Ovary (tissue), 3 donors: ENCODE data around the gene HOXB9.

Experiments used
- POLR2A ChIP-seq: fragments of 450-650 bp; IDR thresholded peaks from one replicate; pipeline ENCODE4 v1.6.1; 2017; ENCODE audit warnings: antibody characterized with exemption, mild to moderate bottlenecking, moderate library complexity
- TF ChIP-seq, protein P1 (sequence below), 3 donors: fragments of 450-650 bp in 2 of 3; fragments of 200-600 bp in 1 of 3; IDR thresholded peaks; one replicate each; pipeline versions ENCODE4 v1.5.1 to v1.8.0; 2016 to 2022; ENCODE audit warnings: antibody characterized with exemption in 3 of 3, mild to moderate bottlenecking in 1 of 3
- donor health status: DM: no; HTN: no; CAD: no.

DNA sequence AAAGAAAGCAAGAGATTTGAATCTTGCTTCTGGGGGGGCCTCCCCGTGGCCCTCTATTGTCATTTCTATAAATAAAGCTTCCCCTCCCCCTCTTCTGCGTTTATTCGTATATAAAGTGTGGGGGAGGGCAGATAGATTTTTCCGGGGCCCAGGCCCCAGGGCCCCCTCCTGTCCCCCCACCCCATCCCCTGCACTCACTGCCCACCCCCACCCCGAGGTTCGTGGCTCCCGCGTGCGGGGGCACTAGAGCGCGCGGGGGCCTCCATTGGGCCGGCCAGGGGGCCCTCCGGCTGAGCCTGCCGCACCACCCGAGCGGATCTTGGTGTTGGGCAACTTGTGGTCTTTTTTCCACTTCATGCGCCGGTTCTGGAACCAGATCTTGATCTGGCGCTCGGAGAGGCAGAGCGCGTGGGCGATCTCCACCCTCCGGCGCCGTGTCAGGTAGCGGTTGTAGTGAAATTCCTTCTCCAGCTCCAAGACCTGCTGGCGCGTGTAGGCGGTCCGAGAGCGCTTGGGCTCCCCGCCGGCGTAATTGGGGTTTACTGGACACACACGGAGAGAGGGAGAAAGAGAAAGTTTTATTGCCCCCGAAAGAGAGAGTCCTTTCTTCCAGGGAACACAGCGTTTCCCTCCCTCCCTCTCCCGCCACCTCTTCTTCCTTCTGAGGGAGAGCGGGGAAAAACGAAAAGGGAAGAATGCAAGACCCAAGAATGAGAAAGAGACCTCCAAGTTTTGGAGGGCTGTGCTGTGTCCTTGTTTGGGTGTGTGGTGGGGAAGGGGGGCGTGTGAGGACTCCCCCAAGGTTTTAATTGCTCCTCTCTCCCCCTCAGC lies 49.5 kb downstream of the HOXB9 start:
- TF ChIP-seq POLR2A: no peak
- TF ChIP-seq, protein P1, sequence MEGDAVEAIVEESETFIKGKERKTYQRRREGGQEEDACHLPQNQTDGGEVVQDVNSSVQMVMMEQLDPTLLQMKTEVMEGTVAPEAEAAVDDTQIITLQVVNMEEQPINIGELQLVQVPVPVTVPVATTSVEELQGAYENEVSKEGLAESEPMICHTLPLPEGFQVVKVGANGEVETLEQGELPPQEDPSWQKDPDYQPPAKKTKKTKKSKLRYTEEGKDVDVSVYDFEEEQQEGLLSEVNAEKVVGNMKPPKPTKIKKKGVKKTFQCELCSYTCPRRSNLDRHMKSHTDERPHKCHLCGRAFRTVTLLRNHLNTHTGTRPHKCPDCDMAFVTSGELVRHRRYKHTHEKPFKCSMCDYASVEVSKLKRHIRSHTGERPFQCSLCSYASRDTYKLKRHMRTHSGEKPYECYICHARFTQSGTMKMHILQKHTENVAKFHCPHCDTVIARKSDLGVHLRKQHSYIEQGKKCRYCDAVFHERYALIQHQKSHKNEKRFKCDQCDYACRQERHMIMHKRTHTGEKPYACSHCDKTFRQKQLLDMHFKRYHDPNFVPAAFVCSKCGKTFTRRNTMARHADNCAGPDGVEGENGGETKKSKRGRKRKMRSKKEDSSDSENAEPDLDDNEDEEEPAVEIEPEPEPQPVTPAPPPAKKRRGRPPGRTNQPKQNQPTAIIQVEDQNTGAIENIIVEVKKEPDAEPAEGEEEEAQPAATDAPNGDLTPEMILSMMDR (IDR thresholded peaks at IDR 0.05): no peak
